Calu3 (cell line): Measurements from ENCODE around the gene HDAC4. TPM values are rescaled to one million over a fixed set of nuclear protein-coding genes. Genes with fewer than 3 reads are reported as not detected.

Experiments used
- BruUV-seq: library from RNA; stranded (reverse); fragments of 400-500 nt; replicated peaks from 2 replicates; lab custom pipeline; 2021; lab: Mats Ljungman, UMichigan
- CTCF ChIA-PET: fragments of 300-600 bp; sonication (Branson Sonifier 250); formaldehyde crosslinking; loops from one replicate; lab custom pipeline; 2022; ENCODE audit warnings: antibody characterized with exemption; lab: Charles Lee
- DNase-seq: peaks from one replicate; pipeline ENCODE4 v3.0.0; 2022
- H3K27ac Mint-ChIP-seq: one replicate; pipeline ENCODE4 v1.8.0; 2022; ENCODE audit warnings: mixed read lengths; ENCODE audit not compliant: unreplicated experiment
- H3K27me3 Mint-ChIP-seq: one replicate; pipeline ENCODE4 v1.8.0; 2022; ENCODE audit warnings: mixed read lengths; ENCODE audit not compliant: unreplicated experiment
- H3K36me3 Mint-ChIP-seq: one replicate; pipeline ENCODE4 v1.8.0; 2022; ENCODE audit warnings: mild to moderate bottlenecking, moderate library complexity, mixed read lengths; ENCODE audit not compliant: insufficient read depth, unreplicated experiment
- H3K4me1 Mint-ChIP-seq: one replicate; pipeline ENCODE4 v1.8.0; 2022; ENCODE audit warnings: mild to moderate bottlenecking, low read depth, mixed read lengths; ENCODE audit not compliant: unreplicated experiment
- H3K4me3 Mint-ChIP-seq: one replicate; pipeline ENCODE4 v1.8.0; 2022; ENCODE audit warnings: mild to moderate bottlenecking, low read depth, moderate library complexity, mixed read lengths; ENCODE audit not compliant: unreplicated experiment
- H3K9me3 Mint-ChIP-seq: one replicate; pipeline ENCODE4 v1.8.0; 2022; ENCODE audit warnings: low read depth, mixed read lengths; ENCODE audit not compliant: unreplicated experiment
- intact Hi-C: fragments of 100-400 bp; cut with micrococcal nuclease; formaldehyde crosslinking; loops from one replicate; pipeline ENCODE4 v1.10.0; 2022; ENCODE audit not compliant: unreplicated experiment
- total RNA-seq: library from RNA; stranded (reverse); gene quantifications from 2 replicates; pipeline ENCODE4 v1.2.3, GENCODE V29; 2022
- TF ChIP-seq, protein P1 (sequence below): fragments of 200-600 bp; IDR thresholded peaks from one replicate; pipeline ENCODE4 v1.8.0; 2022; ENCODE audit warnings: antibody characterized with exemption; ENCODE audit not compliant: unreplicated experiment

HDAC4 gene
- total RNA-seq, 1 experiment from 2014 or later = 39.6 TPM

- no peaks in the 10 kb centered on the region for H3K9me3 Mint-ChIP-seq
- H3K4me1 Mint-ChIP-seq = peaks cover 22% of the 10 kb centered on the region
- DNase-seq = no peak
- BruUV-seq = no TSS peak
- H3K27me3 Mint-ChIP-seq = no peaks in the 10 kb centered on the region
- intact Hi-C loops = no loop called here
- H3K27ac Mint-ChIP-seq = no peak overlapping the region
- CTCF ChIA-PET = no interaction called here
- TF ChIP-seq, protein P1, sequence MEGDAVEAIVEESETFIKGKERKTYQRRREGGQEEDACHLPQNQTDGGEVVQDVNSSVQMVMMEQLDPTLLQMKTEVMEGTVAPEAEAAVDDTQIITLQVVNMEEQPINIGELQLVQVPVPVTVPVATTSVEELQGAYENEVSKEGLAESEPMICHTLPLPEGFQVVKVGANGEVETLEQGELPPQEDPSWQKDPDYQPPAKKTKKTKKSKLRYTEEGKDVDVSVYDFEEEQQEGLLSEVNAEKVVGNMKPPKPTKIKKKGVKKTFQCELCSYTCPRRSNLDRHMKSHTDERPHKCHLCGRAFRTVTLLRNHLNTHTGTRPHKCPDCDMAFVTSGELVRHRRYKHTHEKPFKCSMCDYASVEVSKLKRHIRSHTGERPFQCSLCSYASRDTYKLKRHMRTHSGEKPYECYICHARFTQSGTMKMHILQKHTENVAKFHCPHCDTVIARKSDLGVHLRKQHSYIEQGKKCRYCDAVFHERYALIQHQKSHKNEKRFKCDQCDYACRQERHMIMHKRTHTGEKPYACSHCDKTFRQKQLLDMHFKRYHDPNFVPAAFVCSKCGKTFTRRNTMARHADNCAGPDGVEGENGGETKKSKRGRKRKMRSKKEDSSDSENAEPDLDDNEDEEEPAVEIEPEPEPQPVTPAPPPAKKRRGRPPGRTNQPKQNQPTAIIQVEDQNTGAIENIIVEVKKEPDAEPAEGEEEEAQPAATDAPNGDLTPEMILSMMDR = no peak
- no peaks in the 10 kb centered on the region for H3K36me3 Mint-ChIP-seq
- no peak overlapping the region for H3K4me3 Mint-ChIP-seq
These were observed 111.3 kb downstream of the HDAC4 start for GRCh38 chr2:239289545-239289944.

- DNase-seq = no peak
- no TSS peak for BruUV-seq
- peaks cover 17% of the 10 kb centered on the region for H3K4me1 Mint-ChIP-seq
- CTCF ChIA-PET = no interaction called here
- TF ChIP-seq, protein P1 = no peak
- H3K4me3 Mint-ChIP-seq = no peak overlapping the region
- no peak overlapping the region for H3K27ac Mint-ChIP-seq
- intact Hi-C loops = no loop called here
- H3K36me3 Mint-ChIP-seq = no peaks in the 10 kb centered on the region
- H3K9me3 Mint-ChIP-seq = no peaks in the 10 kb centered on the region
- no peaks in the 10 kb centered on the region for H3K27me3 Mint-ChIP-seq
These were observed 111.8 kb downstream of the HDAC4 start for GRCh38 chr2:239288951-239289511.

- Mint-ChIP-seq H3K27me3 (no peaks in the 10 kb centered on the region), H3K4me1 (peaks cover 15% of the 10 kb centered on the region), H3K4me3 (no peak overlapping the region), H3K27ac (no peak overlapping the region), H3K9me3 (no peaks in the 10 kb centered on the region), H3K36me3 (no peaks in the 10 kb centered on the region)
- DNase-seq = no peak
- BruUV-seq = no TSS peak
- TF ChIP-seq, protein P1 = no peak
- CTCF ChIA-PET = no interaction called here
- intact Hi-C loops = no loop called here
These were observed 112.6 kb downstream of the HDAC4 start for GRCh38 chr2:239288237-239288636.

GRCh38 chr2:239287461-239287860 lies 113.4 kb downstream of the HDAC4 start:
- Mint-ChIP-seq H3K4me3 (no peak overlapping the region), H3K27me3 (no peaks in the 10 kb centered on the region), H3K27ac (no peak overlapping the region), H3K36me3 (no peaks in the 10 kb centered on the region), H3K4me1 (peaks cover 15% of the 10 kb centered on the region), H3K9me3 (no peaks in the 10 kb centered on the region)
- CTCF ChIA-PET = no interaction called here
- TF ChIP-seq, protein P1 = no peak
- intact Hi-C loops = no loop called here
- no TSS peak for BruUV-seq
- no peak for DNase-seq
